ENCODE data around the gene KCNK10. TPM values are rescaled to one million over a fixed set of nuclear protein-coding genes. Genes with fewer than 3 reads are reported as not detected.

Gene KCNK10
- total and polyA plus RNA-seq, 10 of the 15 experiments (the other 5 are each of a cell fraction or from before 2014, with no cell fraction given): 0.01 to 0.06 (median 0.02) TPM; not detected in 7

GRCh38 chr14:88179716-88180115 lies 143.4 kb downstream of the KCNK10 start:
- H2AFZ ChIP-seq (ENCODE audit: control insufficient read depth, low read depth, low read length): no peak overlapping the region

More at GRCh38 chr14:88179716-88180115, 143.4 kb downstream of the KCNK10 start:
- H3K9ac ChIP-seq (ENCODE audit: control insufficient read depth, insufficient read depth, low read length): no peak overlapping the region
- H3K79me2 ChIP-seq (ENCODE audit: control insufficient read depth, insufficient read depth, low read length): no peaks in the 10 kb centered on the region
- WGBS (ENCODE audit: insufficient coverage, insufficient replicate concordance, low lambda C conversion rate, missing lambda C conversion rate): 53% methylated on average over 6 of the region's 6 CpGs
- in situ Hi-C loops (cut with MboI) (loop anchor here (10.0 kb wide), 1 partner anchor 235 kb away; no protein-coding TSS in a partner anchor), intact Hi-C loops (cut with micrococcal nuclease; ENCODE audit: unreplicated experiment) (no loop called here)
- ChIA-PET RAD21 (ENCODE audit: unreplicated experiment) (interaction anchor here (1.6 kb wide), 1 partner anchor 164 kb away, joined by 3 read pairs; no protein-coding TSS in a partner anchor), POLR2A (no interaction called here), CTCF (interaction anchor here (2.0 to 2.5 kb wide), 2 partner anchors 10 to 165 kb away, joined by 6 to 9 read pairs; no protein-coding TSS in a partner anchor), SMC1A (ENCODE audit: uncharacterized antibody, unreplicated experiment) (no interaction called here)
- no peaks in the 10 kb centered on the region for H3K36me3 ChIP-seq (ENCODE audit: control insufficient read depth in 2 of 2, insufficient read depth in 2 of 2, low read length in 1 of 2)
- no peak for FAIRE-seq
- H3K27me3 ChIP-seq (replicated peaks in 1 of 2; ENCODE audit: control insufficient read depth in 2 of 2, insufficient read depth in 2 of 2, low read length in 1 of 2): no peaks in the 10 kb centered on the region; a peak in 2 of 4 replicates
- ATAC-seq: no peak
- no peaks in the 10 kb centered on the region for H3K9me3 ChIP-seq (replicated peaks; ENCODE audit: control insufficient read depth, insufficient read depth, low read length)
- TF ChIP-seq ZNF687 (IDR thresholded peaks at IDR 0.05) (no peak), SPI1 (IDR thresholded peaks at IDR 0.05; ENCODE audit: borderline replicate concordance, insufficient read depth, low read depth, low read length) (peak; percentile 21; the same call in 1 of the 2 replicates)
- H3K4me3 ChIP-seq: no peak overlapping the region
- no peak overlapping the region for H3K4me2 ChIP-seq (ENCODE audit: control insufficient read depth, insufficient read depth)
- BruUV-seq (replicated peaks): no TSS peak
- DNase-seq (ENCODE audit: low read depth, low spot score): no peak
- H3K27ac ChIP-seq (ENCODE audit: control insufficient read depth, insufficient read depth): no peak overlapping the region
- no peaks in the 10 kb centered on the region for H4K20me1 ChIP-seq (ENCODE audit: control insufficient read depth, insufficient read depth)
- H3K4me1 ChIP-seq (ENCODE audit: control insufficient read depth, insufficient read depth, low read length): no peaks in the 10 kb centered on the region
